ENCODE data around the gene SEPTIN7.

DNA sequence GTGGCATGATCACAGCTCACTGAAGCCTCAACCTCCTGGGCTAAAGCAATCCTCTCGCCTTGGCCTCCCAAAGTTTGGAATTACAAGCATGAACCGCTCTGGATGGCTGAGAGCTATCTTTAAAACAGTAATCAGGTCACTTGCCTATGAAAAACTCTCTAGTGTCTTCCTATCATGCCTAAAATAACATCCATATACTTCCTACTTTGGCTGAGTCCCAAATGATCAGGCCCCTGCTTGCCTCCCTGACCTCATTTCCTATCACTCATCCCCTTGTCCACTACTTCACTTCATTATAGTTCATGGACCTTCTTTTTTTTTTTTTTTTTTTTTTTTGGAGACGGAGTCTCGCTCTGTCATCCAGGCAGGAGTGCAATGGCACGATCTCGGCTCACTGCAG lies 28.0 kb downstream of the SEPTIN7 start:
- TF ChIP-seq CTBP1 (IDR thresholded peaks at IDR 0.05; ENCODE audit: borderline replicate concordance) (no peak), SP1 (IDR thresholded peaks at IDR 0.05) (no peak), LEF1 (IDR thresholded peaks at IDR 0.05; ENCODE audit: borderline replicate concordance) (no peak), FOXM1 (IDR thresholded peaks at IDR 0.05; ENCODE audit: borderline replicate concordance) (no peak), ARNT (IDR thresholded peaks at IDR 0.05) (no peak), HDGF (IDR thresholded peaks at IDR 0.05; ENCODE audit: borderline replicate concordance) (no peak), SUZ12 (IDR thresholded peaks at IDR 0.05) (no peak)
- TF ChIP-seq, protein P1, sequence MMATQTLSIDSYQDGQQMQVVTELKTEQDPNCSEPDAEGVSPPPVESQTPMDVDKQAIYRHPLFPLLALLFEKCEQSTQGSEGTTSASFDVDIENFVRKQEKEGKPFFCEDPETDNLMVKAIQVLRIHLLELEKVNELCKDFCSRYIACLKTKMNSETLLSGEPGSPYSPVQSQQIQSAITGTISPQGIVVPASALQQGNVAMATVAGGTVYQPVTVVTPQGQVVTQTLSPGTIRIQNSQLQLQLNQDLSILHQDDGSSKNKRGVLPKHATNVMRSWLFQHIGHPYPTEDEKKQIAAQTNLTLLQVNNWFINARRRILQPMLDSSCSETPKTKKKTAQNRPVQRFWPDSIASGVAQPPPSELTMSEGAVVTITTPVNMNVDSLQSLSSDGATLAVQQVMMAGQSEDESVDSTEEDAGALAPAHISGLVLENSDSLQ (IDR thresholded peaks at IDR 0.05): no peak
